OCI-LY7 (cell line): ENCODE data around the gene UFD1. TPM values are rescaled to one million over a fixed set of nuclear protein-coding genes. Genes with fewer than 3 reads are reported as not detected.

ENCODE experiments used
- BruUV-seq: library from RNA; stranded (reverse); fragments of 400-500 nt; replicated peaks from 2 replicates; lab custom pipeline; 2021; lab: Mats Ljungman, UMichigan
- CTCF ChIA-PET: fragments of 300-600 bp; sonication (Branson Sonifier 250); formaldehyde crosslinking; loops from one replicate; lab custom pipeline; 2022; ENCODE audit warnings: antibody characterized with exemption; ENCODE audit not compliant: unreplicated experiment; lab: Charles Lee
- POLR2A ChIA-PET: fragments of 300-600 bp; sonication (Branson Sonifier 250); formaldehyde crosslinking; loops from one replicate; lab custom pipeline; 2022; ENCODE audit warnings: antibody characterized with exemption; lab: Charles Lee
- DNase-seq: peaks from one replicate; pipeline ENCODE4 v3.0.0-alpha.2; 2015; ENCODE audit warnings: low spot score
- H2AFZ ChIP-seq: fragments of 200-600 bp; sonication (generic), shearing (Covaris generic); 2 replicates; pipeline ENCODE4 v1.6.1; 2014; ENCODE audit warnings: mild to moderate bottlenecking, antibody characterized with exemption, low read length, moderate library complexity
- H3K27ac ChIP-seq: fragments of 200-600 bp; sonication (generic); 2 replicates; pipeline ENCODE4 v1.5.1; 2014; ENCODE audit warnings: mixed run types, low read depth, mild to moderate bottlenecking, moderate library complexity, low read length, inconsistent platforms; ENCODE audit not compliant: poor library complexity, severe bottlenecking
- H3K36me3 ChIP-seq: fragments of 200-600 bp; sonication (generic); 2 replicates; pipeline ENCODE4 v1.6.1; 2014; ENCODE audit warnings: mild to moderate bottlenecking, antibody characterized with exemption, low read length, moderate library complexity, mixed read lengths; ENCODE audit not compliant: insufficient read depth
- H3K4me1 ChIP-seq: fragments of 200-600 bp; sonication (generic); 2 replicates; pipeline ENCODE4 v1.5.1; 2014; ENCODE audit warnings: mild to moderate bottlenecking, low read length; ENCODE audit not compliant: insufficient read depth, poor library complexity, severe bottlenecking
- H3K4me2 ChIP-seq: fragments of 200-600 bp; sonication (generic); 2 replicates; pipeline ENCODE4 v1.6.1; 2014; ENCODE audit warnings: mild to moderate bottlenecking, low read length
- H3K4me3 ChIP-seq: fragments of 200-600 bp; sonication (generic); 2 replicates; pipeline ENCODE4 v1.5.1; 2014; ENCODE audit warnings: mild to moderate bottlenecking, low read depth, low read length; ENCODE audit not compliant: poor library complexity, severe bottlenecking
- H3K79me2 ChIP-seq: fragments of 200-600 bp; sonication (generic); 2 replicates; pipeline ENCODE4 v1.6.1; 2016; ENCODE audit warnings: low read depth, mild to moderate bottlenecking, low read length, moderate library complexity, mixed read lengths; ENCODE audit not compliant: insufficient read depth
- H3K9me2 ChIP-seq: fragments of 200-600 bp; sonication (generic); 2 replicates; pipeline ENCODE4 v1.6.1; 2016; ENCODE audit warnings: mild to moderate bottlenecking, low read length, mixed read lengths; ENCODE audit not compliant: insufficient read depth
- H3K9me3 ChIP-seq: fragments of 200-600 bp; sonication (generic); 2 replicates; pipeline ENCODE4 v1.6.1; 2014; ENCODE audit warnings: mild to moderate bottlenecking, mixed run types, low read length, mixed read lengths
- H4K20me1 ChIP-seq: fragments of 200-600 bp; sonication (generic); 2 replicates; pipeline ENCODE4 v1.6.1; 2014; ENCODE audit warnings: mild to moderate bottlenecking, antibody characterized with exemption, low read length, moderate library complexity, mixed read lengths; ENCODE audit not compliant: insufficient read depth
- CTCF ChIP-seq: fragments of 200-600 bp; sonication (generic); conservative IDR thresholded peaks from 2 replicates; pipeline ENCODE4 v1.5.1; 2014; ENCODE audit warnings: mild to moderate bottlenecking, antibody characterized with exemption, low read length, moderate library complexity, mixed read lengths
- EZH2phosphoT487 ChIP-seq: fragments of 200-600 bp; sonication (generic); IDR thresholded peaks from 2 replicates; pipeline ENCODE4 v1.6.1; 2018; ENCODE audit warnings: low read depth, borderline replicate concordance, mild to moderate bottlenecking, mixed run types, antibody characterized with exemption, low read length, moderate library complexity, mixed read lengths
- intact Hi-C: fragments of 100-400 bp; cut with micrococcal nuclease; formaldehyde crosslinking; loops from one replicate; pipeline ENCODE4 v1.10.0; 2022; ENCODE audit not compliant: unreplicated experiment
- total RNA-seq, 2 experiments: library from RNA; depleted of rRNA in 1 of 2; stranded (reverse); fragments of >200 nt in 1 of 2; shearing (Covaris generic) in 1 of 2; gene quantifications; 2 replicates each; pipeline ENCODE4 v1.2.3, GENCODE V29; 2014 to 2022

The UFD1 gene
- total RNA-seq, 2 experiments from 2014 or later, result 60.1 to 70.8 TPM

- TF ChIP-seq EZH2phosphoT487 (no peak), CTCF (peak; percentile 75)
- peak overlapping the region; percentile 100 for H3K4me2 ChIP-seq
- no peaks in the 10 kb centered on the region for H3K9me3 ChIP-seq
- BruUV-seq, result TSS peak; percentile 51
- H4K20me1 ChIP-seq, result peaks cover 17% of the 10 kb centered on the region
- H3K79me2 ChIP-seq, result peaks cover 68% of the 10 kb centered on the region
- no peaks in the 10 kb centered on the region for H3K9me2 ChIP-seq
- peaks cover 52% of the 10 kb centered on the region for H3K36me3 ChIP-seq
- no peak overlapping the region for H2AFZ ChIP-seq
- H3K27ac ChIP-seq, result peak overlapping the region; percentile 75
- ChIA-PET POLR2A (interaction anchor here (0.7 to 0.9 kb wide), 3 partner anchors 118 to 214 kb away, joined by 3 to 5 read pairs (median 4); no protein-coding TSS in a partner anchor), CTCF (no interaction called here)
- peak overlapping the region; percentile 94 for H3K4me3 ChIP-seq
- peaks cover 14% of the 10 kb centered on the region for H3K4me1 ChIP-seq
- peak; percentile 43 for DNase-seq
- intact Hi-C loops, result loop anchor here (2.0 kb wide), 2 partner anchors 45 to 177 kb away; partner anchors contain the start of gene MRPL40
Observed at GRCh38 chr22:19477321-19478044, 1.5 kb downstream of the UFD1 start.

- Histone ChIP-seq H4K20me1 (peaks cover 14% of the 10 kb centered on the region), H3K79me2 (peaks cover 56% of the 10 kb centered on the region)
Observed at GRCh38 chr22:19476023-19476422, 3.0 kb downstream of the UFD1 start.

More at GRCh38 chr22:19476023-19476422, 3.0 kb downstream of the UFD1 start:
- TF ChIP-seq EZH2phosphoT487 (no peak), CTCF (no peak)
- H3K9me3 ChIP-seq, result no peaks in the 10 kb centered on the region
- CTCF ChIA-PET, result no interaction called here
- intact Hi-C loops, result loop anchor here (2.0 kb wide), 2 partner anchors 43 to 175 kb away; partner anchors contain the start of gene MRPL40
- no peak for DNase-seq
- POLR2A ChIA-PET, result interaction anchor here (0.6 kb wide), 1 partner anchor 1818 kb away, joined by 4 read pairs; no protein-coding TSS in a partner anchor
- H3K36me3 ChIP-seq, result peaks cover 57% of the 10 kb centered on the region
- peaks cover 13% of the 10 kb centered on the region for H3K4me1 ChIP-seq
- no TSS peak for BruUV-seq
- no peak overlapping the region for H2AFZ ChIP-seq
- H3K4me3 ChIP-seq, result no peak overlapping the region
- 0 out of 2 replicates have a peak overlapping the region, but pooled peaks have one; percentile 1 for H3K4me2 ChIP-seq
- no peaks in the 10 kb centered on the region for H3K9me2 ChIP-seq
- no peak overlapping the region for H3K27ac ChIP-seq
